Dendritic cell treated with granulocyte-macrophage colony-stimulating factor and Interleukin-4, amounts not matched to agents 40 ng/mL and 50 ng/mL, for 4 days (primary cell): Measurements from ENCODE around the gene CCL25.

Experiments
- H3K27ac Mint-ChIP-seq: one replicate; pipeline ENCODE4 v1.8.0; 2022; ENCODE audit warnings: mild to moderate bottlenecking, mixed read lengths
- H3K27me3 Mint-ChIP-seq: one replicate; pipeline ENCODE4 v1.8.0; 2022; ENCODE audit warnings: mild to moderate bottlenecking, mixed read lengths
- H3K36me3 Mint-ChIP-seq: one replicate; pipeline ENCODE4 v1.8.0; 2022; ENCODE audit warnings: low read depth, mixed read lengths
- H3K4me1 Mint-ChIP-seq: one replicate; pipeline ENCODE4 v1.8.0; 2022; ENCODE audit warnings: low read depth, mixed read lengths
- H3K4me3 Mint-ChIP-seq: one replicate; pipeline ENCODE4 v1.8.0; 2022; ENCODE audit warnings: mild to moderate bottlenecking, moderate library complexity, mixed read lengths
- H3K9me3 Mint-ChIP-seq: one replicate; pipeline ENCODE4 v1.8.0; 2022; ENCODE audit warnings: mixed read lengths
- intact Hi-C: fragments of 100-400 bp; cut with micrococcal nuclease; formaldehyde crosslinking; loops from one replicate; pipeline ENCODE4 v1.15.0; 2022

CCL25 gene

DNA sequence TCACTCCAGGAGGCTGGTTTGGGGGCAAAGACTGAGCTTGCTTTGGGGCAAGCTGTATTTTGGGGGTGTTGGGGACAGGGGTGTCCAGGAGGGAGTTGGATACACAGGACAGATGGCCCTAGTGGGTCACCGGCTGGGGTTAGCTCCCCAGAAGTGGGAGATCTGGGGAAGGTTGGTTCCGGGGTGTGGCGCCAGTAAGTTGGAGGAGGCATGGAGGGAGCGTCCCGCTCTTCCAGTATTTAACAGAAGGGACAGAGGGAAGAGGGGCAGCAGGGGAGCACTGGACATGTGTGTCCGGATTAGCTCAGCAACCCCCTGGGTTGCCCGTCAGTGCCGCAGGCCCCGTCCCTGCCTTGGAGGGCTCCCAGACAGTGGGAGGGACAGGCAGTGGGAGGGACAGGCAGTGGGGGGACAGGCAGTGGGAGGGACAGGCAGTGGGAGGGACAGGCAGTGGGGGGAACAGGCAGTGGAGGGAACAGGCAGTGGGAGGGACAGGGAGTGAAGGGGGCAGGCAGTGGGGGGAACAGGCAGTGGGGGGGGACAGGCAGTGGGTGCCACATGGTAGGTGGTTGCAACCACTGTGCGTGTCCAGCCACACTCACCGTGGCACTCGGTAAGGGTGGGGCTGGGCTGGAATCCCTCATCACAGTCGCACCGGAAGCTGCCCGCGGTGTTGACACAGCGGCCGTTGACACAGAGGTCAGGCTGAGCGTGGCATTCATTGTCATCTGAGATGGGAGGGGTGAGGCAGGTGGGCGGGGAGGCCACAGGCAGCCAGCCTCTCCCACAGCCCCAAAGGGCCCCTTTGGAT, 33.2 kb downstream of the CCL25 start:
- H3K27ac Mint-ChIP-seq = no peak overlapping the region
- H3K36me3 Mint-ChIP-seq = no peaks in the 10 kb centered on the region

DNA sequence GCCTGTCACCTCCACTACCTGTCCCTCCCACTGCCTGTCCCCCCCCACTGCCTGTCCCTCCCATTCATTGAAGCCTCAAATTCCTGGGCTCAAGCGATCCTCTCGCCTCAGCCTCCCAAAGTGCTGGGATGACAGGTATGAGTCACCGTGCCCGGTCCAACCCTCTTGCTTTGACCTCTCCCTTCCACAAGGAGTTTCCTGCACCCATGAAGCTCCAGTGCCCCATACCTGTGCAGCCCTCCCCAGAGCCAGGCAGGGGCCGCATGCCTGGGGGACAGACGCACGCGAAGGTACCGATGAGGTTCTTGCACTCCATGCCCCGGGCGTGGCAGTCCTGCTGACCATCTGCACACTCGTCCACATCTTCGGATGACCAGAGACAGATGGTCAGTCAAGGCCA, 34.3 kb downstream of the CCL25 start:
- peaks cover 6% of the 10 kb centered on the region for H3K4me1 Mint-ChIP-seq
- intact Hi-C loops = no loop called here
- H3K36me3 Mint-ChIP-seq = no peaks in the 10 kb centered on the region
- H3K27ac Mint-ChIP-seq = no peak overlapping the region
- H3K4me3 Mint-ChIP-seq = no peak overlapping the region
- H3K27me3 Mint-ChIP-seq = no peaks in the 10 kb centered on the region
- H3K9me3 Mint-ChIP-seq = no peaks in the 10 kb centered on the region

More for the DNA sequence above, 33.2 kb downstream of the CCL25 start:
- intact Hi-C loops = no loop called here
- H3K9me3 Mint-ChIP-seq = no peaks in the 10 kb centered on the region
- H3K4me3 Mint-ChIP-seq = no peak overlapping the region
- no peaks in the 10 kb centered on the region for H3K27me3 Mint-ChIP-seq
- peaks cover 6% of the 10 kb centered on the region for H3K4me1 Mint-ChIP-seq

DNA sequence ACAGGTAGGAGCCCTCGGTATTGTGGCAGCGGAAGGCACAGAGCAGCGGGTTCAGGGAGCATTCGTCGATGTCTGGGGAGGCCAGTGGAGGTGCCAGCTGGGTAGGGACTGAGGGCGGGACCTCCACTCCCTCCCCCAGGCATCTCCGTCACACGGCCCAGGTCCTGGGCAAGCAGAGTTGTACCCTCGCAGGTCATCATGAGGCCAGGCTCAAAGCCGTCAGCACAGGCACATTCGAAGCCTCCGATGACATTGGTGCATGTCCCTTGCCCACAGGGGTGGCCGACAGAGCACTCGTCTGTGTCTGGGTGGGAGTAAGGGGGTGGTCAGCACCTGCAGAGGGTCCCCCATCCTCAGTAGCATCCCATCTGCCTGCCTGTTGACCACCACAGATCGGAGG, 35.3 kb downstream of the CCL25 start:
- no peak overlapping the region for H3K4me3 Mint-ChIP-seq
- H3K27ac Mint-ChIP-seq = no peak overlapping the region
- H3K27me3 Mint-ChIP-seq = no peaks in the 10 kb centered on the region
- H3K9me3 Mint-ChIP-seq = no peaks in the 10 kb centered on the region
- intact Hi-C loops = no loop called here
- no peaks in the 10 kb centered on the region for H3K4me1 Mint-ChIP-seq
- no peaks in the 10 kb centered on the region for H3K36me3 Mint-ChIP-seq

DNA sequence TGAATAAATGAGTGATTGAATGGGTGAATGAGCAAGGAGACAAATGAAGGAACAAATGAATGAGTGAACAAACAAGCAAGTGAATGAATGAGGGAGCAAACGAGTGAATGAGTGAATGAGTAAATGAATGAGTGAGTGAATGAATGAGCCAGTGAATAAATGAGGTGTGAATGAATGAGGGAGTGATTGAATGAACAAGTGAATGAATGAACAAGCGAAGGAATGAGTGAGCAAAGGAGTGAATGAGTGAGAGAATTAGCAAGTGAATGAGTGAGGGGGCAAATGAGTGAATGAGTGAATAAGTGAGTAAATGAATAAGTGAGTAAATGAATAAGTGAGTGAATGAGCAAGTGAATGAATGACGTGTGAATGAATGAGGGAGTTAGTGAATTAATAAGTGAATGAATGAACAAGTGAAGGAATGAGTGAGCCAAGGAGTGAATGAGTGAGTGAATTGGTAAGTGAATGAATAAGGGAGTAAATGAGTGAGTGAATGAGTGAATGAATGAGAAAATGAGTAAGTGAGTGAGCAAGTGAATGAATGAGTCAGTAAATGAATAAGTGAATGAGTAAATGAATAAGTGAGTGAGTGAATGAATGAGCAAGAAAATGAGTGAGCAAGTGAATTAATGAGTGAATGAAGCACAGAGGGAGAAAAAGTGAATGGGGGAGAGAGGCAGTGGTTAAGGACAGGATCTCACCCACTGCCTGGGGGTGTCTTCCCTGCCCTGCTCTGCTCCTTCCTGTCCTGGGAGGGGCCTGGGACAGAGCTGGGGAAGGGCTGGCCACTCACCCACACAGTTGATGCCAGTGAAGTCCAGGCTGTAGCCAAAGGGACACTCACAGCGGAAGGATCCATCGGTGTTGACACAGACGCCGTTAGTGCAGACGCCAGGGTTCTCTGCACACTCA, 36.4 kb downstream of the CCL25 start:
- no peak overlapping the region for H3K27ac Mint-ChIP-seq
- no peaks in the 10 kb centered on the region for H3K36me3 Mint-ChIP-seq
- no peak overlapping the region for H3K4me3 Mint-ChIP-seq
- intact Hi-C loops = no loop called here
- H3K27me3 Mint-ChIP-seq = no peaks in the 10 kb centered on the region
- H3K9me3 Mint-ChIP-seq = peaks cover 2% of the 10 kb centered on the region
- H3K4me1 Mint-ChIP-seq = no peaks in the 10 kb centered on the region

DNA sequence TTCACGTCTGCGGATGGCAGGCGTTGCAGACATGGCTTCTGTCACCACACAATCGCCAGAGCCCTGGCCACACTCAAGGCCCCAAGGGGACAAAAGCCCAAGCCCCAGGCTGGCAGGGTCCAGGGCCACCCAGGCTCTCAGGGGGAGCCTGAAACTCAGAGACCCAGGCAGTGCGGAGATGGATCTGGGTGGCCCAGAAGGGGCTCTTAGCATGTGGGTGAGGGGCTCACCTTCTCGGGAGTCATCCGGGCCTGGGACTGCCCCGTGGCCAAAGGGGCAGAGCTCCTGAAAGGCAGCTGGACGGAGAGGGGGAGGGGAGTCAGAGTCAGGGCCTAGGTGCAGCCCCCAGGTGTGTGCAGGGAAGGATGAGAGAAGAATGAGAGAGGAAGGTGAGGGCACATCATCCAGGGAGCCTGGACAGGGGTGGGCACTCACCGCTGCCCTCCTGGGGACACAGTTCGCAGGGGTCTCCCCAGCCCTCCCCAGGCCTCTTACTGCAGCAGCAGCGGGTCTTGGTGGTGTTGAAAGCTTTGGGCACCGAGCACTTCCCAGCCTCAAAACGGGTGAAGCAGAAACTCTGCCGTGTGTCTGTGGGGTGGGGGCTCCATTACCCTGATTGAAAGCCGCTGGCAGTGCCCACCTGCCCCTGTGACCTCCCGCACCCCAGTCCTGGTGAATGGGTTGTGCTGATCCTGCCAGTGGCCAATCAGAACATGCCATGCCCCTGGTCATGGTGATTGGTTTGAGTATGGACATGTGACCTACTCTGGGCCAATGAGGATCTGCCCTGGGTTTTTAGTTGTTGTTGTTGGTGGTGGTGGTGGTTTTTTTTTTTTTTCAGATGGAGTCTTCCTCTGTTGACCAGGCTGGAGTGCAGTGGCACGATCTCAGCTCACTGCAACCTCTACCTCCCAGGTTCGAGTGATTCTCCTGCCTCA, 37.4 kb downstream of the CCL25 start:
- Mint-ChIP-seq H3K27me3 (no peaks in the 10 kb centered on the region), H3K4me1 (no peaks in the 10 kb centered on the region), H3K27ac (no peak overlapping the region), H3K4me3 (no peak overlapping the region), H3K36me3 (no peaks in the 10 kb centered on the region), H3K9me3 (peaks cover 11% of the 10 kb centered on the region)
- intact Hi-C loops = no loop called here

DNA sequence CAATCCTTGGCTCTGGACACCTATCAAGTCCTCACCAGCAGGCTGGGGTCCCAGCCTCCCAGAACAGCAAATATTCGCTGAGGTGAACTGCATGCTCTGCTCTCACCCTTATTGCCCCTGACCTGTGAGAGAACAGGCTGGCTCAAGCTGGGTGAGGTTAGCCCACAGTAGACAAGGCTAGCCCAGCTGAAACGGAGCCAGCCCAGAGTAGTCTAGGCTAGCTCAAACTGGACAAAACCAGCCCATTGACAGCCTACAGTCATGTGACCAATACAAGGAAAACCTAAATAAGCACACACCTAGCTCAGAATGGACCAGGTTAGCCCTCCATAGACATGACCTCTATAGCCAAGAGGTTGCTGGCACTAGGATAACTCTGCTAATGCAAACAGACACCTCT, 38.4 kb downstream of the CCL25 start:
- H3K4me1 Mint-ChIP-seq = no peaks in the 10 kb centered on the region
- H3K9me3 Mint-ChIP-seq = peaks cover 21% of the 10 kb centered on the region
- no peaks in the 10 kb centered on the region for H3K36me3 Mint-ChIP-seq
- intact Hi-C loops = no loop called here
- H3K27me3 Mint-ChIP-seq = no peaks in the 10 kb centered on the region
- H3K27ac Mint-ChIP-seq = no peak overlapping the region
- H3K4me3 Mint-ChIP-seq = no peak overlapping the region

DNA sequence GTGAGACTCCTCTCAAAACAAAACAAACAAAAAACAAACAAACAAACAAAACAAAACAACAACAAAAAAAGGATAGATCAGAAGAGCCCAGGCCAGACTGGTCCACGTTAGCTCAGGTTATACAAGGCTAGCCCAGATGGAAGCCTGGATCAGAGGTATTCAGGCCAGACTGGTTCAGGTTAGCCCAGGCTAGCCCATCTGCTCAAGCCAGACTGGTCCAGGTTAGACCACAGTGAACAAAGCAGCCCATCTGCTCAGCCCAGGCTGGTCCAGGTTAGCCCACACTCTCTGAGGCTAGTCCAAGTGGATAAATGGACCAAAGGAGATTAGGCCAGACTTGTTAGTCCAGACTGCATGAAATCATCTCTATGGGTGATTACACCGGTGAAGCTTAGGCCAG, 41.2 kb downstream of the CCL25 start:
- Mint-ChIP-seq H3K27me3 (peaks cover 4% of the 10 kb centered on the region), H3K27ac (no peak overlapping the region), H3K4me1 (no peaks in the 10 kb centered on the region), H3K9me3 (peaks cover 32% of the 10 kb centered on the region), H3K4me3 (no peak overlapping the region), H3K36me3 (no peaks in the 10 kb centered on the region)
- intact Hi-C loops = no loop called here

DNA sequence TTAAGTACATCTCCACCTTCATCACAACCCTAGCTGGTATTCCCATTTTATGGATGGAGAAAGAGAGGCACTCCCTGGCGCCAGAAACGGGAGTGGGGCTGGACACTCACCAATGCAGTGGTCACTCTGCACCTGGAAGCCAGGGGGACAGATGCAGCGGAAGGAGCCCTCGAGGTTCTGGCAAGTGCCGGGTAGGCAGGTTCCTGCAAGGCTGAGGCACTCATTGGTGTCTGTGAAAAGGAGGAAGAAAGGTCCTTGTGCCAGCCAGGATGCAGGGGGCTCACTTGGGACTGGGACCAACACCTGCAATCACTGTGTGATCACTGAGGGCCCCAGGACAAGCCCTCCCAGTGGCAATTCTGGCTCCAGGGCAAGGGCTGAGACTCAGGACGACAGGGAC, 41.8 kb downstream of the CCL25 start:
- Mint-ChIP-seq H3K4me3 (no peak overlapping the region), H3K36me3 (no peaks in the 10 kb centered on the region), H3K27me3 (peaks cover 4% of the 10 kb centered on the region), H3K4me1 (no peaks in the 10 kb centered on the region), H3K27ac (no peak overlapping the region), H3K9me3 (peaks cover 32% of the 10 kb centered on the region)
- intact Hi-C loops = no loop called here

DNA sequence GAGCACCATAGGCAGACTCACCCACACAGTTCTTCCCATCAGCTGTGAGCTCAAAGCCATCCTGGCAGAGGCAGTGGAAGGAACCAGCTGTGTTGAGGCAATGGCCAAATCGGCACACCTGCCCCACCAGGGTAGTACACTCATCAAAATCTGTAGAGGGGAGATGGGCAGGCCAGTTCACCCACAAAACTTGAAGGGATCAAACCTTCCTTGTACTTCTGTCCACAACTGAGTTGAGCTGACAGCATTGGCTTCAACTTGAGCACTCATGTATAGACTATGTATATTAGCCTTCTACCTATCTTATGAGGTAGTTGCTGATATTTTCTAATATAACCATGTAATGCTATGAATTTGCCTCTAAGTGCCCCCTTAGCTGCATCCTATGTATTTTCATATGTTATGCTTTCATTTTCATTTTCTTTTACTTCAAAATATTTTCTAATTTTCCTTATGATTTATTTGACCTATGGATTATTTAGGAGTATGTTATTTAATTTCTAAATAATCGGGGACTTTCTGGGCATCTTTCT, 42.9 kb downstream of the CCL25 start:
- Mint-ChIP-seq H3K27me3 (peaks cover 7% of the 10 kb centered on the region), H3K4me3 (no peak overlapping the region), H3K9me3 (peaks cover 32% of the 10 kb centered on the region), H3K27ac (no peak overlapping the region), H3K4me1 (no peaks in the 10 kb centered on the region), H3K36me3 (no peaks in the 10 kb centered on the region)
- intact Hi-C loops = no loop called here

DNA sequence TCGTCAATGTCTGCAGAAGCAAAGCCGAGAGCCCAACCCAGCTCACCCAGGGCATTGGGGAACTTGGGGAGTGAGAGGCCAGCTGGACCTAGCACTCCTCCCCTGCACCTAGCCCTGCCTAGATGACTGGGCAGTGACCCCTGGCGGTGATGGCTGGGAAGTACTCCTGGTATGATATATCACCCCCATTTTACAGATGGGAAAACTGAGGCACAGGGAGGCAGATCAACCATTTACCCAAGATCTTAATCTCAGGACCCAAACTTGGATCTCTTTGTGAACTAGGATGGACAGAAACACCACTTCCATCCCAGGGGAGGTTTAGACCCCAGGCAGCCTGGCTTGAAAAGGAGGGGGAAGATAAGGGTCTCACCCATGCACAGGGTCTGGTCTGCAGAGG, 43.5 kb downstream of the CCL25 start:
- peaks cover 7% of the 10 kb centered on the region for H3K27me3 Mint-ChIP-seq
- H3K36me3 Mint-ChIP-seq = no peaks in the 10 kb centered on the region
- H3K4me1 Mint-ChIP-seq = no peaks in the 10 kb centered on the region
- peaks cover 32% of the 10 kb centered on the region for H3K9me3 Mint-ChIP-seq
- intact Hi-C loops = no loop called here
- no peak overlapping the region for H3K27ac Mint-ChIP-seq
- no peak overlapping the region for H3K4me3 Mint-ChIP-seq

DNA sequence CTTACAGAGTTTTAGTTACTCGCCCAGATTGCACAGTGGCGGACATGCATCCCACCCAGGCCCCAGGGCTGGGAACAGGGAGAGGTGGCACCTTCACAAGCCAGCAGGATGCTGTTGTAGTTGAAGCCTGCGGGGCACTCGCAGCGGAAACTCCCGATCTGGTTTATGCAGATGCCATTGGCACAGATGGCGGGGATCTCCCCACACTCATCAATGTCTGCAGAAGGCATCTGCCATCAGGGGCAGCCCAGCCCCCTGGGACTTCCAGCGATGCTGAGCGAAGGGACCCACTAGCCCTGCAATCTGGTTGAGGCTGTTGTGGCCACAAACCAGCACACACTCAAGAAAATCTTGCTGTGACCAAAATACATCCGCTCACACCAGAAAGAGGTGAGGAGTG, 44.6 kb downstream of the CCL25 start:
- no peaks in the 10 kb centered on the region for H3K4me1 Mint-ChIP-seq
- H3K9me3 Mint-ChIP-seq = peaks cover 32% of the 10 kb centered on the region
- H3K36me3 Mint-ChIP-seq = no peaks in the 10 kb centered on the region
- intact Hi-C loops = no loop called here
- H3K4me3 Mint-ChIP-seq = no peak overlapping the region
- H3K27me3 Mint-ChIP-seq = peaks cover 7% of the 10 kb centered on the region
- no peak overlapping the region for H3K27ac Mint-ChIP-seq

DNA sequence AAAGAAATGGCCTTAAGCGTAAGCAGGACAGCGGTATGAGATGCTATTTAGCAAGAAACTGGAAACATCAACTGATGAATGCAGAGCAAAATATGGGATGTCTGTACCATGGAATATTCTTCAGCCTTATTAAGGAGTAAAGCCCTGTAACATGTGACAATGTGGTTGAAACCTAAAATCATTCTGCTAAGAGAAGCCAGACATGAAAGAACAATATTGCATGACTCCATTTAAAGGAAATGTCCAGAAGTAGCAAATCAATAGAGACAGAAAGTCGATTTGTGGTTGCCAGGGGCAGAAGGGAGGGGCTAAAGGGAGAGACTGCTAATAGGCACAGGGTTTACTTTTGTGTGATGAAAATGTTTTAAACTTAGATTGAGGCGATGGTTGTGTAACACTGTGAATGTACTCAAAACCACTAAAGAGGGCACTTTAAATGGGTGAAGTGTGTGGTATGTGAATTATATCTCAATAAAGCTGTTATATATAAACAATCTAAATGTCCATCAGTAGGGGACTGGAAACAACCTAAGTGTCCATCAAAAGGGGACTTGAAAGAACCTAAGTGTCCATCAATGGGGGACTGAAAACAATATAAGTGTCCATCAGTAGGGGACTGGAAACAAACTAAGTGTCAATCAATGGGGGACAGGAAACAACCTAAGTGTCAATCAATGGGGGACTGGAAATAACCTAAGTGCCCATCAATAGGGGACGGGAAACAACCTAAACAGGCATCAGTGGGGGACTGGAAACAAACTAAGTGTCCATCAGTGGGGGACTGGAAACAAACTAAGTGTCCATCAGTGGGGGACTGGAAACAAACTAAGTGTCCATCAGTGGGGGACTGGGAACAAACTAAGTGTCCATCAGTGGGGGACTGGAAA, 45.4 kb downstream of the CCL25 start:
- no peaks in the 10 kb centered on the region for H3K36me3 Mint-ChIP-seq
- H3K27ac Mint-ChIP-seq = no peak overlapping the region
- no peaks in the 10 kb centered on the region for H3K4me1 Mint-ChIP-seq
- H3K27me3 Mint-ChIP-seq = peaks cover 7% of the 10 kb centered on the region
- H3K9me3 Mint-ChIP-seq = peaks cover 32% of the 10 kb centered on the region
- intact Hi-C loops = no loop called here
- H3K4me3 Mint-ChIP-seq = no peak overlapping the region

DNA sequence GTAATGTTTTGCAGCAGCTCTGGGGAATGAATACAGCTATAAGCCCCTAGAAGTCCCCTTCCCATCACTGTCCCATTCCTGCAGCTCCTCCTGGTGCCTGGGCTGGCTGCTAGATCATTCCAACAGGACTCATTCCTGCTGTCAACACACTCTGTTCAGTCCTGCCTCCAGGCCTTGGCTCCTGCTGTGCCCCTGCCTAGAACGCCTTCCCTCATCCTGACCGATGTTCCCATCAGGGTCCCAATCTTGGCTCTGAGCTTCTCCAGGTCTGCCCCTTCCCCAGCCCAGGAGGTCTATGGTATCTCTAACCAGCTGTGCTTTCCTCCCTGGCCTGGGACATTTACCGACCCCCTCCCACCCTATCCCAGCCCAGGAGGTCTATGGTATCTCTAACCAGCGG, 48.8 kb downstream of the CCL25 start:
- intact Hi-C loops = no loop called here
- no peak overlapping the region for H3K4me3 Mint-ChIP-seq
- no peaks in the 10 kb centered on the region for H3K36me3 Mint-ChIP-seq
- peaks cover 7% of the 10 kb centered on the region for H3K9me3 Mint-ChIP-seq
- H3K4me1 Mint-ChIP-seq = no peaks in the 10 kb centered on the region
- peaks cover 7% of the 10 kb centered on the region for H3K27me3 Mint-ChIP-seq
- no peak overlapping the region for H3K27ac Mint-ChIP-seq
